Stimulated activated CD8-positive, alpha-beta memory T cell treated with anti-CD3 and anti-CD28 coated beads, Interleukin-15, amount 100 ng/mL, for 48 hours (primary cell): ENCODE results near the gene KCTD20.
A peak's percentile ranks its signal among the peaks of the same experiment; 100 is the strongest.
"Not testable (repeated sequence)": the region's sequence is repeated elsewhere in the genome, so short reads cannot be mapped to it uniquely, and the experiment has no call there.

ENCODE experiments used
- DNase-seq, 2 donors: peaks; one replicate each; pipeline ENCODE4 v3.0.0-alpha.2; 2020; ENCODE audit warnings: low read depth in 2 of 2

The KCTD20 gene

DNA sequence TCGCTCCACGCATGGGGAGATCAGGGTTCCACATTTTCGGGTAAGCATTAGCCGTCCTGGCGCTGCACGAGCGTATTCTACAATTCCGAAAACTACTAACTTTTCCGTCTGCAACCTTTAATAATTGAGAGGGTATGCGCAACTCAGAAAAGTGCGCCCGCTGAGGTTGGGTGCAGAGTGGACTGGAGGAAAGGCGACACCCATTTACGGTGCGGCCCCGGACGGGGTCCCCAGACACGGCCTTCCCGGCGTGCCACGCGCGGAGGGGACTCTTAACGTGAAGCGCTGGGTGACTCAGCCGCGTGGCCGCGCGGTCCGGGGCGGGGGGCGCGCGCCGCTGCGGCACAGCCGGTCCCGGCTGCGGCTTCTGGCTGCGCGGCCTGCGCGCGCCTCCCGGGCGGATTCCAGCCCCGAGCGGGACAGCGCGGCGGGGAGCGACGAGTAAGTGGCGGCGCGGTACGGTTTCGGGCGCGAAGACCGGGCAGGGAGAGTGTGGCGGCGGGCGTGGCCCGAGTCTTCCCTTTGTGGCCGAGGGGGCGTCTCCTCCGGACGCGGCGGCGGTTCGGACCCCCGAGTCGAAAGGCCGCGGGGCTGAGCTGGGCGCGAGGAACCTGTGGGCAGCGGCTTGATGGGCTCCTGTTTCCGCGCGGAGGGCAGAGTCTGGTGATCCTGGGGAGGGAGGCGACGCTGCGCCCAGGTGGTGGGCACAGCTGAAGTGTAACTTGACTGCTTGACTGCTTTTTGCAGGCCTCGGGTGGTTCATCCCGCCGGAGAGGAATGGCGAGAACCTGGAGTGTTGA, at the start of gene KCTD20, which contains the start of gene PXT1:
KCTD20 (plus strand) TSS at position 330 of the 800 bp plus-strand sequence. CDS start 27,098 bp downstream, outside the sequence.
PXT1 (minus strand) TSS at position 184 of the 800 bp plus-strand sequence. CDS start 16,772 bp downstream, outside the sequence.
- peak; percentile 83 to 84 for DNase-seq

DNA sequence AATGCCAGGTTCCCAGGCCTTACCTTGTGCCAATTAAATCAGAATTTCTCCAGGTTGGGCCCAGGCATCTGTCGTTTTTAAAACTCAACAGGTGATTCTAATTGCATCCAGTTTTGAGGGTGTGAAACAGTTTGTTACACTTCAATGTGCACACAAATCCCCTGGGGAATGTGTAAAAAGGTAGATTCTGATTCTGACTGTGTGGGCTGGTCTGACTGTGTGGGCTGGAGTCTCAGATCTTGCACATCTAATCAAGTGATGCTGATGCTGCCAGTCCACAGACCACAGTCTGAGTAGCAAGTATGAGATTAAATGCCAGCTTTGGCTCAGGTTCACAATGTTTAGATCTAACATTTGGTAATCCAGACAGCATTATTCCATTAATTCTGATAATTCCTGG, 42.8 kb upstream of the KCTD20 start:
- no peak for DNase-seq

- DNase-seq = no peak
These were observed 40.3 kb upstream of the KCTD20 start for GRCh38 chr6:36402481-36402880.

DNA sequence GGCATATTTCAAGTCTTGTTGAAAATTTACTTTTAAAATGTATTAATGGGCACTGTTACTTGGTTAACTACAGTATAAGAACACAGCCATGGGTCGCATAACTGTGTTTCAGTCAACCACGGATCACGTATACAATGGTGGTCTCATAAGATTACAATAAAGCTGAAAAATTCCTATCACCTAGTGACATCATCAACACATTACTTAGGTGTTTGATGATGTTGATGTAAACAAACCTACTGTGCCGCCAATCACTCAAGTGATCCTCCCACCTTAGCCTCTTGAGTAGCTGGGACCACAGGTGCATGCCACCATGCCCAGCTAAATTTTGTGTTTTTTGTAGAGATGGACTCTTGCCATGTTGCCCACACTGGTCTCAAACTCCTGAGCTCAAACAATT, 38.6 kb upstream of the KCTD20 start:
- DNase-seq = no peak

DNA sequence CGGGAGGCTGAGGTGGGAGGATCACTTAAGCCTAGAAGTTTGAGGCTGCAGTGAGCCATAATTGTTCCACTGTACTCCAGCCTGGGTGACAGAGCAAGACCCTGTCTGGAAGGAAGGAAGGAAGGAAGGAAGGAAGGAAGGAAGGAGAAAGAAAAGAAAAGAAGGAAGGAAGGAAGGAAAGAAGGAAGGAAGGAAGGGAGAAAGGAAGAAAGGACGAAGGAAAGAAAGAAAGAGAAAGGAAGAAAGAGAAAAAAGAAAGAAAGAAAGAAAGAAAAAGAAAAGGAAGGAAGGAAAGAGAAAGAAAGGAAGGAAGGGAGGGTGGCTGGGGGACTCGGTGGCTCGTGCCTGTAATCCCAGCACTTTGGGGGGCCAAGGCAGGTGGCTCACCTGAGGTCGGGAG, 33.1 kb upstream of the KCTD20 start:
- not testable (repeated sequence) for DNase-seq

- no peak for DNase-seq
These were observed 29.0 kb upstream of the KCTD20 start for GRCh38 chr6:36413489-36414480.

DNA sequence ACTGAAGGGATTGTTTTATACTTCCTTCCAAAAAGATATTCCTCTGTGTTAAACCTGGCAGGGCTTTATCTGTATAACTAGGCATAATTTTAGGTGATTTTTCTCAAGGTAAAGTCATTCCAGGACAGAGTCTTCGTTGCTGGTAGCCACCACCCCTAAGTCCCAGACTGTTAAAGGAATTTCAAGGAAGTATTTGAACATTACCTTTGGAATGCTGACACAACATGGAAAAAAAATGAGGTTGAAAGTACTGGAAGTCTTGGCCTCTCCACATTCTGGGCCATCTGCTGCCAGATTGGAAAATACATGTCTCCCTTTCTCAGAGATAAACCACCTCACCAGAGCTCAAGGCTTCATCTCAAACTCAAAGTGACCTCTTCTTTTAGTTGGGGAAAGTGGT, 28.3 kb upstream of the KCTD20 start:
- no peak for DNase-seq

DNA sequence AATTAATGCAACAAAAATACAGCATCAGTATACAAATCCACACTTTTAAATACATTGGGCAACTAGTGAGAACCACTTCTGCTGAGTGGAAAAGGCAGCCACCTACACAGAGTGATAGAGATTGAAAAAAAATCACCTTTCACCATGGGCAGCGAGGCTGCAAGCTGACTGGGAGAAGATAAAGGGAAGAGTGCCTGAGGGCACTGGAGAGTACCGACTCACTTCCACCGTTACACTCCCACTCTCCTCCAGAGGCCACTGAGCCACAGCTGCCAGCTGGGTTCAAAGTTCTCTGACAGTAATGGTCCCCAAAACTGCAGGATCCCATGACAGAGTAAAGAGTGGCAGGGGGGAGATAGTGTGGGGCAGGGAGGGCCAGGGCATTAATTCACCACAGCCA, 24.2 kb upstream of the KCTD20 start:
- no peak for DNase-seq

DNA sequence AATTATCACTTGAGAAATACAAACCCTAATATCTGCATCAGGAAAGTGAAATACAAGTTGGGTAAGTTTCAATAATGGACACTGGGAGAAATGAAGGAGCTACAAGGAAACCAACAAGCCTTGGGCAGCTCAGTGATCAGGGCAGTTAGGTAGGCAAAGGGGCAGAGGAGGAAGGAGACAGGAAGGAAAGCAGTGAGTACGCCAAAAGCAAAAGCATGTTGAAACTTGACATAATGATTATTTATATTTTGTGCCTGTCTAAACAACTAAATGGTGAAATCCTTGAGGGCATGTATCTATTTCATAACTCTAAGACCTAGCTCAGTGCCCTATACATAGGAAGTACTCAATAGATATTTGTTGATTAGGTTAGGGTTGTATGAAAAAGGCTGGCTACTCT, 23.5 kb upstream of the KCTD20 start:
- no peak for DNase-seq

DNA sequence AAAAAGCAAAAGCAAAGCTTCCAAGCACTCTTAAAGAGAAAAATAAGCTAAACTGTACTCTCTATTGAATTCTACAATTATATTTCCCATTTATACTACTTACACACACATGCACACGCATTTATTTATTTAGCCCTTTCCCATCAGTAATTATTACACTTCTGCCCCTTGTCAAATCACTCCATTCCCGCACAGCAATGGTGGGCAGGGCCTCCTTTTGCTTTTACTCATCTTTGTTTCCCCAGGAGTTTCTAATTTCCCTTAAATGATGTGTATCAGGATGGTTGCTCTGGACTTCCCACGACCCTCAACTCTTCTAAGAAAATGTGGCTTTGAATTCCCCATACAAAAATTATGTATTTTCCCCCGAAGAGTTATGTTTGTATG, 20.1 kb upstream of the KCTD20 start:
- no peak for DNase-seq

DNA sequence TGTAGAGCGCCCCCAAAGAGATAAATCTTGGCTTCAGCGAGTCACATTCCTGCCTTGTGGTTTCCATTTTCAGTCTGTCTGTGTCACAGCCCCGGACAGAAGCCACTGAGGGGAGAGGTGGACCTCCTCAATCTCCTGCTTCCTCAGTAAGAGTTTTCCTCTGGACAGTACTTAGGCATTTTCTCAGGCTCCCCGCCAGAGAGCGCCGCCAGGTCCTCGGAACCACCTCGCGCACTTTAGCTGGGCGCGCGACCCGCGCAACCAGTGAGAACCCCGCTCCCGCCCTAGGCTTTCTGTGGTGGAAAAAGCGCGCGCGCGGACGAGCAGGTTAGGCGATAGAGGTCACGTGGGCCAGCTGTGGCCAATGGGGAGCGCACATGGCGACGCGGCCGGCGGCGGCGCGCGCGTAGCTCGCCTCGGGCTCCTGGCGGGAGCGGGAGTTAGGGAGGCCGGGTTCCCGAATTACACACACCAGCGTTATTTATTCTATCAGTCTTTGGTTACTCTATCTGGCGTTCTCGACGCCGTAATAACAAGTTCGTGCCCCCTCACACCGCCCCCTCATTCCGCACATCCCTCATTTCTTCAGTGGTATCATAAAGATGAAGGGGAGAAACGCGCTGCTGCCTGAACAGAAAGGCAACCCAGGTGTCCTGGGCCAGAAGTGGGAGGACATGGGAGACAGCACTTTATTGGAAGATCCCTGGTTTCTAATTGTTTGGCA, 19.5 kb upstream of the KCTD20 start:
- DNase-seq = peak; percentile 96 to 97

DNA sequence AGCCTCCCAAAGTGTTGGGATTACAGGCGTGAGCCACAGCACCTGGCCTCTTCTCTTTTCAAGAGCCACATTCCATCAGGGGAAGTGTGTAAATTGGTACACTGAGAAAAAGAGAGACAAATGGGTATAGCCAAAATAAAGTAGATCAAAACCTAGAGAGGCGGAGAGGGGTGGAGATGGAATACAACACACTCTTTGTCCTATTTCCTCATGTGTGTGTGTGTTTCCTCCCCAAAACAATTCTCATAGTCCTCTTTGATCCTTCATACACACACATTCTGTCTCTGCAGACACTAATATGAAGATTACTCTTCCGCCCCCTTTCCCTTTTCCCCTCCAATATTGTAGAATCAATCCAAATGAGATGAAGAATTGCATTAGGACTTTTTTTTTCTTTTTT, 16.2 kb upstream of the KCTD20 start:
- DNase-seq = no peak

- no peak for DNase-seq
These were observed 13.9 kb upstream of the KCTD20 start for GRCh38 chr6:36428911-36429310.

DNA sequence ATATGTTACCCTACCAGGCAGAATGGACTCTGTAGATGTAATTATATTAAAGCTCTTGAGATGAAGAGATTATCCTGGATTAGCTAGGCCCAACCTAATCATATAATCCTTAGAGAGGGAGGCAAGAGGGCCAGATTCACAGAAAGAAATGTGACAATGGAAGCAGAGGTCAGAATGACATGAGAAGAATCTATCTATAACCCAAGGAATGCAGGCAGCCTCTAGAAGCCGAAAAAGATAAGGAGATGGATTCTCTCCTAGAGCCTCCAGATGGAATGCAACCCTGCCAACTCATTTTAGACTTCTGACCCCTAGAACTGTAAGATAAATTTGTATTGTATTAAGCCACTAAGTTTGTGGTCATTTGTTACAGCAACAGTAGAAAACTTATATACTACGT, 12.4 kb upstream of the KCTD20 start:
- DNase-seq = no peak

- no peak for DNase-seq
These were observed 11.6 kb upstream of the KCTD20 start for GRCh38 chr6:36431197-36431596.

DNA sequence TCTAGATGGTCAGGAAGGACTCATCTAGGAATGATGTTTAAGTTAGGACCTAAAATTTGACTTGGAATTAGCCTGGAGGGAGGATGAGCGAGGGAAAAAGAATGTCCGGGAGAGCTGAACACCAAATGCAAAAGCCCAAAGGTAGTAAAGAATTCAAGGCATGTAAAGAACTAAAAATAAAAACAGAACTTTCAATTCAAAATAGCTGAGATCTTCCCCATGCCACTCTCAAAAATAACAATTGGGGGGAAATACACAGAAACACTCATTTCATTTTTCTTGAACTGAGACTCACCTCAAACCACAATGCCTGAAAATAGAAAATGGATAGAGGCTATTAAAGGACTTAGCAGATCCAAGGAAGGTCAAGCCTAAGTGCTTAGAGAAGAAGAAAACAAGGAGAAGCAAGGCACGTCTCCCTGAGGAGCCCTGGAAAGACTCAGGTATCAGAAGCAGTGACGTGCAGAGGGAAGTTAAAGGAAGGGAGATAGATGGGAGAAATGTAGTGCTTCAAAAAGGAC, 10.6 kb upstream of the KCTD20 start:
- DNase-seq = no peak

DNA sequence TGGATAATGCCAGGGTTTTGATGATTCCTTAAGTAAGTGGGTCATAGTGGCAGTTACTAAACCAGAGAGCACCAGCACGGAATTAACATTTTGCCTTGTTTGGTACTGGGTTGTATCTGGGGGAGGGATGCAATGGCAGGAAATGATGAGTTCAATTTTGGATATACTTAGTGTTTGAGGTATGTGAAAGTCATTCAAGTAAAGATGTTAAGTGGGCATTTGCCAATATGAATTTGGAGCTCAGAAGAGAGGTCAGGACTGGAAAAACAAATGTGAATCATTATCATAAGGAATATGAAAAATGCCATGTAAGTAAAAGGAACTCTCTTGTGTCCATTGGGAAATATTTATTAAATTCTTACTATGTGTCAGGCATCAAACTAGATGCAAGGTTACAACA, 6.3 kb upstream of the KCTD20 start:
- DNase-seq = no peak

GRCh38 chr6:36441307-36441894, 1.4 kb upstream of the KCTD20 start:
- DNase-seq = peak; percentile 79 to 86

- no peak for DNase-seq
These were observed 613 bp upstream of the KCTD20 start for GRCh38 chr6:36442103-36442670.

DNA sequence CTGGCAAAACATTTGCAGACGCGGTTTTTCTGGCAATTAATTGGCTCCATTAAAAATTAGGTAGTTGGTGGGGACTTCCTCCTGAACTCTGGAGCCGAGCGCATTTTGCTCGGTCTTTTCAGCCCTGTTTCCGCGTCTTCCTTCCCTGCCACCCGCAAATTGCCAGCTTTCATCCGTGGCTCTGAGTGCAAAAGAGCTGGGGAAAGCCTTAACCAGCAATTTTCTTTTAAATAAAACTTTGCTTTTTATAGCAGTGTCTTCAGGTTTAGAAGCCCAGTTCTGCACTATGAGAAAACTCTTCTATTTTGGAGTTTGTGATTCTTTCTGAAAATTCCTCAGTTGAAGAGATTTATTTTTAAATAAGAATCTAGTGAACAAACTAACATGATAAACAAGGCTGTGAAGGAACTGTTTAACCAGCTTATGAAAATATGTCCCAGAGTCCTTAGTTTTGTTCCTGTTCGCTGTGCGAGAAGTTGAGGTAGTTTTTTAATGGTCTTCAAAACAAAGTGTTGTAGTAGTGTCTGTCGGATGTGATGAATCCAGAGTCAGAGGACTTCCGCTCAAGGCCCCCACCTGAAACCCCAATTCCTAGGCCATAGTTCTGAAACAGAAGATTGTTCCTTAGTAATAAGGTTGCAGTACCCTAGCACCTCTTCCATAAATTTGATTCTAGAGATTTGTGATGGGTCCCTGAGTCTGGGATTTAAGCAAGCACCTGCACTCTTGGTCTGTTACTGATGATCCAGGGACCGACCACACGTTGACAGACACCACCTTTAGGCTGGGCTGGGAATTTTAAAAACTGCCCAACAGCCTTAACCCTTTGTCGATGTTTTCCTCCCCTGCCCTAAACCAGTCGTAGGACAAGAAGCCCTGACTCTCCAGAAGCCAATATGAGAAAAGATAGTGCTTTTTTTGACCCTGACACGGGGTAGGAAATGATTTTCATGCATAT, 950 bp downstream of the KCTD20 start:
- no peak for DNase-seq
